ENCODE measurements around the gene SLC16A11.
A peak's percentile ranks its signal among the peaks of the same experiment; 100 is the strongest.
"Not testable (repeated sequence)": the region's sequence is repeated elsewhere in the genome, so short reads cannot be mapped to it uniquely, and the experiment has no call there.

SLC16A11 gene, protein sequence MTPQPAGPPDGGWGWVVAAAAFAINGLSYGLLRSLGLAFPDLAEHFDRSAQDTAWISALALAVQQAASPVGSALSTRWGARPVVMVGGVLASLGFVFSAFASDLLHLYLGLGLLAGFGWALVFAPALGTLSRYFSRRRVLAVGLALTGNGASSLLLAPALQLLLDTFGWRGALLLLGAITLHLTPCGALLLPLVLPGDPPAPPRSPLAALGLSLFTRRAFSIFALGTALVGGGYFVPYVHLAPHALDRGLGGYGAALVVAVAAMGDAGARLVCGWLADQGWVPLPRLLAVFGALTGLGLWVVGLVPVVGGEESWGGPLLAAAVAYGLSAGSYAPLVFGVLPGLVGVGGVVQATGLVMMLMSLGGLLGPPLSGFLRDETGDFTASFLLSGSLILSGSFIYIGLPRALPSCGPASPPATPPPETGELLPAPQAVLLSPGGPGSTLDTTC

GRCh38 chr17:7043497-7044198 is at the start of gene SLC16A11:
TSS of gene SLC16A11 (minus strand) at chr17:7044092. CDS start at chr17:7043513, 579 bp downstream.
- peak; percentile 52 for DNase-seq

- DNase-seq, result not testable (repeated sequence)
Observed at GRCh38 chr17:7091311-7092005, 47.6 kb upstream of the SLC16A11 start.

DNA sequence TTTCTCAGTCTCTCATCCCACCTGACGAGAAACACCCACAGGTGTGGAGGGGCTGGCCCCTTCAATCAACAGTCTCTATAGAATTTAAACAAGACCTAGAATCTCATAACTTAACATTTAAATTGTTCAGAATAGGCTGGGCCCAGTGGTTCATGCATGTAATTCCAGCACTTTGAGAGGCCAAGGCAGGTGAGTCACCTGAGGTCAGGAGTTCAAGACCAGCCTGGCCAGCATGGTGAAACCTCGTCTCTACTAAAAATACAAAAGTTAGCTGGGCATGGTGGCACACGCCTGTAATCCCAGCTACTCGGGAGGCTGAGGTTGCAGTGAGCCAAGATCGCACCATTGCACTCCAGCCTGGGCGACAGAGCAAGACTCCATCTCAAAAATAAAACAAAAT is 45.7 kb upstream of the SLC16A11 start:
- not testable (repeated sequence) for DNase-seq

- DNase-seq, result not testable (repeated sequence)
Observed at GRCh38 chr17:7088442-7088841, 44.5 kb upstream of the SLC16A11 start.

- DNase-seq, result no peak
Observed at GRCh38 chr17:7084088-7084487, 40.2 kb upstream of the SLC16A11 start.

DNA sequence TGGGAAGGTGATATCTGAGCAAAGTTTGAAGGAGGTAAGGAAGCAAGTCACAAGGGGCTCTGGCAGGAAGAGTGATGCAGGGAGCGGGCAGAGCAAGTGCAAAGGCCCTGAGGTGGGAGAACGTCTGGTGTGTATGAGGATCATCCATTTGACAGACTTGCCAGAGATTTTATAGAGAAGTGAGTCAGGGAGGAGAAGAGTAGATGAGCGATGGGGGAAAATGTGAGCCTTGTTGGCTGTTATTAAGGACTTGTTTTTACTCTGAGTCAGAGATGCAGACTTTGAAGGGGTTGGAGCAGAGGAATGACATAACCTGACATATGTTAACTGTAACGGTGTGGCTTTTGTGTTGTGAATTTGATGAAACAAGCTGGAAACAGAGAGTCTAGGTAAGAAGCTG is 39.7 kb upstream of the SLC16A11 start:
- DNase-seq, result no peak

GRCh38 chr17:7081341-7082062 is 37.6 kb upstream of the SLC16A11 start:
- no peak for DNase-seq

- no peak for DNase-seq
Observed at GRCh38 chr17:7080456-7081041, 36.7 kb upstream of the SLC16A11 start.

GRCh38 chr17:7079581-7080455 is 35.9 kb upstream of the SLC16A11 start, which contains the start of gene CLEC10A:
TSS of gene CLEC10A (minus strand) at chr17:7080251. CDS start at chr17:7078812, 1,439 bp downstream.
- no peak for DNase-seq

- no peak for DNase-seq
Observed at GRCh38 chr17:7078711-7079110, 34.8 kb upstream of the SLC16A11 start.

- DNase-seq, result no peak
Observed at GRCh38 chr17:7077911-7078546, 34.1 kb upstream of the SLC16A11 start.

GRCh38 chr17:7074931-7075330 is 31.0 kb upstream of the SLC16A11 start:
- no peak for DNase-seq

DNA sequence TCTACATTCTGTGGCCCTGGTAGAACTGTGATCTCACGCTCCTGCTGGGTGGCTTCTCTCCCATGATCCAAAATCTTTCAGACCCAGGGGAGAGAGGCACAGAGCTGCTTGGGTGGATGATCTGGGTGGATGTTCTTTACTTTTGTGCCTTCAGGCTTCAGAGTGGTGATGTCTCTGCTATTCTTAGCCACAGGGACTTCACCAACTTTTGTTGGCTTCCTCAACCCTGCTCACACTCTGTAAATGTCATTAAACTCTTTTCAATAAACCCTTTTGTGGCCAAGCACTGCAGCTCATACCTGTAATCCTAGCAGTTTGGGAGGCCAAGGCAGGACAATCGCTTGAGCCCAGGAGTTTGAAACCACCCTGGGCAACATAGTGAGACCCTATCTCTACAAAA is 28.5 kb upstream of the SLC16A11 start:
- DNase-seq, result no peak

DNA sequence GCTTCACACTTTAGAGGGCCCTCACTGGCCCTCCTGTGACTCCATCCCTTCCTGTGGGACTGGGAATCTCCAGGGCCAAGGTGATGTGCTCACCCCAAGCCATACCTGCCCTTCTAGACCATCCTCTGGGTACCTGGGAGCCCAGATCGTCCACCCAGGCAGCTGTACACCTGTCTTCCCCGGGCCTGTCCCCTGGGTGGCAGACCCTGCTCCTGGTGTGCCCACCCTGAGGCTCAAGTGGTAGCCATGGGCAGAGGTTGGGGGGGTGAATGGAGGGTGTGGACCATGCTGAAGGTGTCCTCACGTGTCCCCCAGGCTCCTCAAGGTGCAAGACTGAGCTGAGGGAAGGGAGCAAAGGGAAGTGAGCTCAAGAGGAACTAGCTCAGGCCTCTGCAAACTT is 26.8 kb upstream of the SLC16A11 start:
- no peak for DNase-seq

DNA sequence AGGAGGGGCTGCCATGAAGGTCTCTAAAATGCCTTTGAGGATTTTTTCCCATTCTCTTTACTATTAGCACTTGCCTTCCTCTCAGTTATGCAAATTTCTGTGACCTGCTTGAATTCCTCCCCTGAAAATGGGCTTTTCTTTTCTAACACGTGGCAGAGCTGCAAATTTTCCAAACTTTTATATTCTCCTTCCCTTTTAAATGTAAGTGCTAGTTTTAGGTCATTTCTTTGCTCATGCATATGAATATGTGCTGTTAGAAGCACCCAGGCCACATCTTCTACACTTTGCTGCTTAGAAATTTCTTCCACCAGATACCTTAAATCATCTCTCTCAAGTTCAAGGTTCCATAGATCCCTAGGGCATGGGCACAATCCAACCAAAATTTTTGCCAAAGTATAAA is 24.4 kb upstream of the SLC16A11 start:
- DNase-seq, result no peak

- no peak for DNase-seq
Observed at GRCh38 chr17:7067198-7067597, 23.3 kb upstream of the SLC16A11 start.

DNA sequence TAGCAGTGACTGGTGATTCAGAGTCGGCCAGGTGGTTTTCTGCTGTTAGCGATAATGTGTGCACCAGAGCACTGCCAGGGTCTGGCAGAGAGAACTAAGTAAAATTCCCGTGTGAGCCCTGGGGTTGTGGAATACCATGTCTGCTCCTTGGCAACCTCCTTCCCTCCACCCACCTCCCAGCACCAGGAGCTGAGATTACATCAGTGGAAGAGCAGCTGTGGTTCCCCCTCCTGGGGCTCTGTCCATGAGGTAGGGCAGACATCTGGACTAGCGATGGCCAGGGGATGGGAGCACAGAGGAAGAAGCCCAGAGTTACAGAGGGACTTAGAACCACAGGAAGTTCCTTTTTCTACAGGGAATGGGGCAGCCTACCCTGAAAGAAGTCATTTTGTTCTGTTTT is 20.4 kb upstream of the SLC16A11 start:
- no peak for DNase-seq

DNA sequence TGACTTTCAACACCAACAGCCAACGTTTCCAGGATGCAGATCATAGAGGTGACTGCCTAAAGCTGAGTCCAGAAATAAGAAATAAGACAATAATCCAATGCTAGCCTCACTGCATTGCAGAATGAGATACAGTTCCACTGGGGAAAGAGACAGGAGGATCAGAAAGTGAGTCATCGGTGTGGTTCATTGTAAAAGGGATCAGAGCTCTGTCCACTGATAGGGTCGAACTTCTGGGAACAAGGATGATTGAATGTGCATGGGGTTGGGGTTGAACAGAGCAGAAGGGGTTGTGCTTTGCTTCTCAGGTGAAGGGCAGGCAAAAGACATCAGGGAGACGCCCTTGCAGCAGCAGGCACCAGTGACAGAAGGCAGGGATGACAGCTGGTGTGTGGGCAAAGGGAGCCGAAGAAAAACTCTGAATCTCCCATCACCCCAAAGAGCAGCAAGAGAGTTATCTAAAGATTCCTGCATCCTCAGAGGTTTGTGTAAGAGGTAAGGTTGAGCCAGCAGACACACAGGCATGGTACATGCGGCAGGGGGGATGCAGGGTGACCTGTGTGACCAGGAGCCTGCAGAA is 19.7 kb upstream of the SLC16A11 start:
- DNase-seq, result no peak

DNA sequence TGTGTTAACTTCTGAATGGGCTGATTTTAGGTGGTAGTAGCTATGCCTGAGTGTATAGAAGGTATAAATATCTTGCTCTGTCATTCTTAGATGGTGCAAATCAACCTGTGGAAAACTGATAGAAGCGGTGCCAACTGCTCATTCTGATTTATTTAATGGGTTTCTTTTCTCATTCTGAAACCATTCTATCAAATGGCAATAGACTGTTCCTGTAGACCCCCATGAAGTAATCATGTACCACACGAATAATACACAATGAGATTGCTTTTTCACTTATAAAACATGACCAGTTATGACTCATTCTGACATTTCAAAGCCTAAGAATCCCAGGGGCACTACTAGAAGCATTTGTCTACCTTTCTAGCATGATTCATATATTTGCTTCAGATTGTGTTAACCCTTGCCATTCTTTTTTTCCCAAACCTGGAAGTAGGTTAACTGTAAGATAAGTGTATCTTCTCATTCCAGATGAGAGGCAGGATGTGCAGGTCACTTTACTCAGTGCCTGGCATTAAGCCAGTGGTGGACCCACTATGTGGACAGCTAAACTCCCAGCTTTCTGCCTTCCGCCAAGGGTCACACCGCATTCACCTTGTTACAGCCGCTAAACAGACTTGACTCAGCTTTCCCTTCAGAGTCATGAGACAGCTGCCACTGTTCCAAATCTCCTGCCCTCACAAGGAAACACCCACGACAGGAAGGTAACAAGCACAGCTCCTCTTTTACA is 16.4 kb upstream of the SLC16A11 start:
- no peak for DNase-seq

Data from left hindlimb (tissue), 1 donor.